Measurements from ENCODE around the gene ADGRV1.

Gene ADGRV1

DNA sequence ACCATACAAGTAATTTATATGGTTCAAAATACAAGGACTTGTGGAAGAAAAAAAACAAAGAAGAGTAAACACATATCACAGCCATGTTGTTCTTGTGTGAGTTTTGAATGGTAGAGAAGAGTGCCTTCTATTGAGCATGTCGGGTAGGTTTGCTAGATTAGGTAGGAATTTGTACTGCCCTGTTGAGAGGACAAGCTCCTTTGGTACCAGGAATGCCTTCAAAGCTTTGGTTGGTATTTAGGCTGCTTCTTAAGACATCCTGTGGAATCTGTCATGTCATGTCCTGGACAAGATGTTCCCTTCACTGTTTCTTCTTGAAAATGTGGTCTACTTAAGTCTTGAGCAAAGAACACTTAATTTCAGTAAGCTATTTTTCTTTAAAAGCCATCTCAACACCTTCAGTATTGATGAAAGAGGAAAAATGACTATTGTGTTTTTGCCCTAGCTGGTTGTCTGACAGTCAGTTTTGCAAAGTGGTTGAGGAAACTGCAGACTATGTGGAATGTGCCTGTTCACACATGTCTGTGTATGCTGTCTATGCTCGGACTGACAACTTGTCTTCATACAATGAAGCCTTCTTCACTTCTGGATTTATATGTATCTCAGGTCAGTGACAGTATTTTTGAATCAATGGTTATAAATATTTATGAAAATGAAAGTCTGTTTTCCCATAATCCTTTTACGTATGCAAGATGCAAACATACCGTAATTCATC, 296.9 kb downstream of the ADGRV1 start:
- TF ChIP-seq SIN3A (IDR thresholded peaks at IDR 0.05; ENCODE audit: borderline replicate concordance, insufficient read depth, low read length) (no peak), TAF1 (IDR thresholded peaks at IDR 0.05; ENCODE audit: borderline replicate concordance, insufficient read depth, low read length) (no peak), FOXP2 (optimal IDR thresholded peaks at IDR 0.05; ENCODE audit: borderline replicate concordance, extremely low read depth, extremely low read length, insufficient read depth) (no peak), POLR2AphosphoS5 (IDR thresholded peaks at IDR 0.05; ENCODE audit: low read depth, low read length) (no peak)
- TF ChIP-seq, protein P1, sequence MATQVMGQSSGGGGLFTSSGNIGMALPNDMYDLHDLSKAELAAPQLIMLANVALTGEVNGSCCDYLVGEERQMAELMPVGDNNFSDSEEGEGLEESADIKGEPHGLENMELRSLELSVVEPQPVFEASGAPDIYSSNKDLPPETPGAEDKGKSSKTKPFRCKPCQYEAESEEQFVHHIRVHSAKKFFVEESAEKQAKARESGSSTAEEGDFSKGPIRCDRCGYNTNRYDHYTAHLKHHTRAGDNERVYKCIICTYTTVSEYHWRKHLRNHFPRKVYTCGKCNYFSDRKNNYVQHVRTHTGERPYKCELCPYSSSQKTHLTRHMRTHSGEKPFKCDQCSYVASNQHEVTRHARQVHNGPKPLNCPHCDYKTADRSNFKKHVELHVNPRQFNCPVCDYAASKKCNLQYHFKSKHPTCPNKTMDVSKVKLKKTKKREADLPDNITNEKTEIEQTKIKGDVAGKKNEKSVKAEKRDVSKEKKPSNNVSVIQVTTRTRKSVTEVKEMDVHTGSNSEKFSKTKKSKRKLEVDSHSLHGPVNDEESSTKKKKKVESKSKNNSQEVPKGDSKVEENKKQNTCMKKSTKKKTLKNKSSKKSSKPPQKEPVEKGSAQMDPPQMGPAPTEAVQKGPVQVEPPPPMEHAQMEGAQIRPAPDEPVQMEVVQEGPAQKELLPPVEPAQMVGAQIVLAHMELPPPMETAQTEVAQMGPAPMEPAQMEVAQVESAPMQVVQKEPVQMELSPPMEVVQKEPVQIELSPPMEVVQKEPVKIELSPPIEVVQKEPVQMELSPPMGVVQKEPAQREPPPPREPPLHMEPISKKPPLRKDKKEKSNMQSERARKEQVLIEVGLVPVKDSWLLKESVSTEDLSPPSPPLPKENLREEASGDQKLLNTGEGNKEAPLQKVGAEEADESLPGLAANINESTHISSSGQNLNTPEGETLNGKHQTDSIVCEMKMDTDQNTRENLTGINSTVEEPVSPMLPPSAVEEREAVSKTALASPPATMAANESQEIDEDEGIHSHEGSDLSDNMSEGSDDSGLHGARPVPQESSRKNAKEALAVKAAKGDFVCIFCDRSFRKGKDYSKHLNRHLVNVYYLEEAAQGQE (IDR thresholded peaks at IDR 0.05; ENCODE audit: insufficient read depth in 1 of 2, low read depth in 2 of 2, low read length in 2 of 2): no peak

DNA sequence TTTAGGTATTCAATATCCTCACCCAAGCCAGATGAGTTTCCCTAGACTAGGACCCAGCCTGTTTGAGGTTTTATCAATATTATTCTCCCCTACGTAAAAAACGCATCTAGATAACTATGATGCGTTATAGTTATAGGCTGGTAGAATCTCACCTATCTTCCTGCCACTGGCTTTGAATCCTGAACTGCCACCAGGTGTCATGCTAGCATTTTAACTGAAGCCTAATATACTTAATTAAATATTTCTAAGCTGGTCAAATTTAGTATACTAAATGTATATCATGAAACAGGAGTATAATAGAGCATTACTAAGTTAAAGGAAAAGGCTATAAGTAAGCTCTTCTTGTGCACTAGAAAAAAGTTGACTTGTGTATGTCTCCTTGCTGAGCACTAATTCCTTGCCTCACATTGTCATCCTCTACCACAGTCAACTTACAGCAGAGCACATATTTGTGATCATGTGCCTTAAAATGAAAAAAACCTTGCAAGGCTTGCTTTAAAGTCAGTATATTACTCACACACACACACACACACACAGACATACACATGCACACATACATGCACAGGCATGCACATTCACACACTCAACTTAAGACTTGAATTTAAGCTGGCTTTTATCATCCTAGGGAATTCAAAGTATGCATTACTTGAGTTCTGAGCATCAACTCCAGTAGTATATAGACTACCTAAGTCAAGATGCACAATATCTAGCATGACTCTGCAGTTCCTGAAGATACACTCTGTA, 303.4 kb downstream of the ADGRV1 start:
- no peak for TF ChIP-seq SIN3A (IDR thresholded peaks at IDR 0.05; ENCODE audit: borderline replicate concordance, insufficient read depth, low read length)

GRCh38 chr5:90865180-90865579, 306.6 kb downstream of the ADGRV1 start:
- TF ChIP-seq FOXP2 (optimal IDR thresholded peaks at IDR 0.05; ENCODE audit: borderline replicate concordance, extremely low read depth, extremely low read length, insufficient read depth) (no peak), SIN3A (IDR thresholded peaks at IDR 0.05; ENCODE audit: borderline replicate concordance, insufficient read depth, low read length) (no peak), TAF1 (IDR thresholded peaks at IDR 0.05; ENCODE audit: borderline replicate concordance, insufficient read depth, low read length) (no peak), POLR2AphosphoS5 (IDR thresholded peaks at IDR 0.05; ENCODE audit: low read depth, low read length) (no peak)
- TF ChIP-seq, protein P1 (IDR thresholded peaks at IDR 0.05; ENCODE audit: insufficient read depth in 1 of 2, low read depth in 2 of 2, low read length in 2 of 2): no peak

- TF ChIP-seq FOXP2 (optimal IDR thresholded peaks at IDR 0.05; ENCODE audit: borderline replicate concordance, extremely low read depth, extremely low read length, insufficient read depth): no peak
- no peak for TF ChIP-seq SIN3A (IDR thresholded peaks at IDR 0.05; ENCODE audit: borderline replicate concordance, insufficient read depth, low read length)
- no peak for TF ChIP-seq TAF1 (IDR thresholded peaks at IDR 0.05; ENCODE audit: borderline replicate concordance, insufficient read depth, low read length)
- TF ChIP-seq, protein P1 (IDR thresholded peaks at IDR 0.05; ENCODE audit: insufficient read depth in 1 of 2, low read depth in 2 of 2, low read length in 2 of 2): no peak
- TF ChIP-seq POLR2AphosphoS5 (IDR thresholded peaks at IDR 0.05; ENCODE audit: low read depth, low read length): no peak
These were observed 307.7 kb downstream of the ADGRV1 start for GRCh38 chr5:90866333-90866732.

DNA sequence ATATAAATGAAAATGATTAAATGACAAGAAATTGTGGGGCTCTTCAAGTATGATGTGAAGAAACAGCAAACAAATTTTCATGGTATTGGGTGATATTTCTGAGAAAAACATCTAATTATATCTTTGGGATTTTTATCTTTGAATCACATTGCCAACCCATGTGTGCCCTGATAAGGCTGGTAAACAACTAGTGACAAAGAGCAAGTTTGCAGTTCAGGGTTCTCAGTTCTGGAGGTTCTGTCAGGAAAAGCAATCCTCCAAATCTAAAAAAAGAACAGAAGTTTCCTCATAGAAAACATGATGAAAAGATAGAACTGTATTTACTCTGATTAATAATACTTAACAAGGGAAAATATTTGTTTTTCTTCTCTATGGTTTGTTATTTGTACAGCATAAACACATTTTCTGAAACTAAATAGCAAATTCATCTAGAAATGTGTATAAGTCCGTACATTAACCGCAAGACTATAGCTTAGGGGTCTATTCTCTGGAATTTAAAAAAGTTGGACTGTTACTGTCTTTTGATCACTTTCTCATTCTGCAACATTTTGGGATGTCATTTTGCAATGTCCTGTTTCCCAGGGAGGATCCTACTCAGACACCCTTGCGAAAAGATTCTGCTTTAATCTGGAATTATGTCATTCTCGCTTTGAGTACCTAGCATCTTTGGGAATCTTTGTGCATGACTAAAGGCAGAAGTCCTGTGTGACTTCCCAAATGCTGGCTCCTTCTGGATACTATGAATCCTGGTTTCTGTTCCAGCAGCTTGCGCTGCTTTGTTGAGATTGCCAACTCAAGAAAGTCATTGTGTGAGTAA, 308.5 kb downstream of the ADGRV1 start:
- TF ChIP-seq SIN3A (IDR thresholded peaks at IDR 0.05; ENCODE audit: borderline replicate concordance, insufficient read depth, low read length) (no peak), FOXP2 (optimal IDR thresholded peaks at IDR 0.05; ENCODE audit: borderline replicate concordance, extremely low read depth, extremely low read length, insufficient read depth) (no peak), TAF1 (IDR thresholded peaks at IDR 0.05; ENCODE audit: borderline replicate concordance, insufficient read depth, low read length) (no peak), POLR2AphosphoS5 (IDR thresholded peaks at IDR 0.05; ENCODE audit: low read depth, low read length) (no peak)
- TF ChIP-seq, protein P1 (IDR thresholded peaks at IDR 0.05; ENCODE audit: insufficient read depth in 1 of 2, low read depth in 2 of 2, low read length in 2 of 2): no peak

Measured in PFSK-1 (cell line).